ENCODE data around the gene STK11IP. TPM values are rescaled to one million over a fixed set of nuclear protein-coding genes. Genes with fewer than 3 reads are reported as not detected.

Gene STK11IP
- total RNA-seq, 4 donors from 2014 or later, result 12.3 to 21.3 (median 14.4) TPM

DNA sequence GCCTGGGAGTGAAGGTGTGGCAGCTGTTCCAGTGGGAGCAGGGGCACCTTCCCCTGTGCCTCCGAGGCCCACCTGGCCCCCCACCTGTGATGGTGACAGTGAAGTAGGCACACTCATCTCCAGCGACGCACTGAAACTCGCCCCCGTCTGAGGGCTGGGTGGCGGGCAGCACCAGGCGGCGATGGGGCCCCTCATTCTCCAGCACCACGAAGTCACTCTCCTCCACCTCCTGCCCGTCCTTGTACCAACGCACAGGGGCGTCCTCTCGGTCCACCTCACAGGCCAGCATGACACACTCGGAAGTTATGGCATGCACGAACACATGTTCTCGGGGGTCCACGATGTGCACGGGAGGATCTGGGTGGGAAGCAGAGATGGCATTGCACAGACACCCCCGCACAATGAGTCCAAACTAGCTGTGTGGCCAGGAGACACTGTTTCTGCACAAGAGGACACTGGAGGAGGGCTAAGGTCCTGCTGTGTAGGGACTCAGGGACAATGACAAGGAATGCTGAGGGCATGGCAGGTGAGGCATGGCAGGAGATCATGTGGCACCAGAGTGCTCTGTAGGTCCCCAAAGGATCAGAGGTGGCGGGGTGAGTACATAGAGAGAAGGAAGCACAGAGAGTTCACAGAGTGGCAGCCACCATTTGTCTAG, 34.3 kb upstream of the STK11IP start:
- TF ChIP-seq, protein P1, sequence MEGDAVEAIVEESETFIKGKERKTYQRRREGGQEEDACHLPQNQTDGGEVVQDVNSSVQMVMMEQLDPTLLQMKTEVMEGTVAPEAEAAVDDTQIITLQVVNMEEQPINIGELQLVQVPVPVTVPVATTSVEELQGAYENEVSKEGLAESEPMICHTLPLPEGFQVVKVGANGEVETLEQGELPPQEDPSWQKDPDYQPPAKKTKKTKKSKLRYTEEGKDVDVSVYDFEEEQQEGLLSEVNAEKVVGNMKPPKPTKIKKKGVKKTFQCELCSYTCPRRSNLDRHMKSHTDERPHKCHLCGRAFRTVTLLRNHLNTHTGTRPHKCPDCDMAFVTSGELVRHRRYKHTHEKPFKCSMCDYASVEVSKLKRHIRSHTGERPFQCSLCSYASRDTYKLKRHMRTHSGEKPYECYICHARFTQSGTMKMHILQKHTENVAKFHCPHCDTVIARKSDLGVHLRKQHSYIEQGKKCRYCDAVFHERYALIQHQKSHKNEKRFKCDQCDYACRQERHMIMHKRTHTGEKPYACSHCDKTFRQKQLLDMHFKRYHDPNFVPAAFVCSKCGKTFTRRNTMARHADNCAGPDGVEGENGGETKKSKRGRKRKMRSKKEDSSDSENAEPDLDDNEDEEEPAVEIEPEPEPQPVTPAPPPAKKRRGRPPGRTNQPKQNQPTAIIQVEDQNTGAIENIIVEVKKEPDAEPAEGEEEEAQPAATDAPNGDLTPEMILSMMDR (IDR thresholded peaks at IDR 0.05), result no peak
- TF ChIP-seq POLR2A (IDR thresholded peaks at IDR 0.05), result no peak
- intact Hi-C loops (cut with DNase I), result no loop called here
- H3K36me3 ChIP-seq, result peaks cover 0 to 44% (median 0%) of the 10 kb centered on the region in 3 donors
- no peak overlapping the region for H3K27ac ChIP-seq
- peaks cover 0 to 7% (median 0%) of the 10 kb centered on the region in 3 donors for H3K4me1 ChIP-seq
- 89 to 95% methylated on average over 8 of the region's 20 CpGs for WGBS, 2 donors
- no peak for DNase-seq
- no peaks in the 10 kb centered on the region for H3K27me3 ChIP-seq
- no peaks in the 10 kb centered on the region for H3K9me3 ChIP-seq
- H3K4me3 ChIP-seq, result no peak overlapping the region

DNA sequence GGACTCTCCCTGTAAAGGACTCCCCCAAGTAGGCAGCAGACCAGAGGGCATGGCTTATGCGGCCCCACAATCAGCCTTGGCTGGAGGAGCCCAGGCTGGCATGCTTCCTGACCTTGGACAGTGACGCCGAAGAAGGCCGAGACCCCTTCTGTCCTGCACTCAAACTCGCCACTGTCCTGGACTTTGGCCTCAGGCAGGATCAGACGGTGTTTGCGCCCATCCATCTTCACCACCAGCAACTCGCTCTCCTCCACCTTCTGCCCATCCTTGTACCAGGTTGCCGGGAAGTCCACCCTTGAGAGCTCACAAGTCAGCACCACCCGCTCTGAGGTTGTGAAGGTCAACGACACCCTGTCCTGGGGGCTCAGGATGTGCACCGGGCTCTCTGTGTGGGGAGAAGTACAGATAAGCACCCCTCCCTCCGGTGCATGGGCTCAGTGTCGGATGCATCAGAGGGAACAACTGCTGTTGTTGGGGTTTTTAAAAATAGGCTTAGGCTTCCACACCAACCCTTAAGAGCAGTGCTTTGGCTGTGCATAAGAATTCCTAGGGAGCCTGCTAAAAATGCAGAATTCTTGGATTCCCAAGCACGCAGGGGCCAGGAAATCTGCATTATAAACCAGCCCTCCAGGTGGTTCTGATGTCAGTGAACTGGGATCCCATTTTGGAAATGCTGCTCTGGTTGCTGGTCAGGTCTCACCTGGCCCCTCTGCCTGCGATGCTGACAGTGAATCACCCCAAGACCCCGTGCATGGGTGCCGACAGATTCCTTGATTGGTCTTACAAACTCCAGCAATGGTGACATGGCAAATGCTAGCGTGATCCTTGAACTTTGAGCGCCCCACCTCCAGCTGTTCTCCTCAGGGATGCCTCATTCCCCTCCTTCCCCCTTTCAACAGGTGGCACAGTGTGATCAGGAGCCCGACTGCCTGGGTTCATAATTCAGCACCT, 32.3 kb upstream of the STK11IP start:
- intact Hi-C loops (cut with DNase I), result no loop called here
- Histone ChIP-seq H3K27me3 (peaks cover 0 to 7% (median 0%) of the 10 kb centered on the region in 4 donors), H3K36me3 (peaks cover 0 to 44% (median 0%) of the 10 kb centered on the region in 3 donors), H3K4me1 (peaks cover 4 to 12% (median 6%) of the 10 kb centered on the region in 3 donors), H3K27ac (no peak overlapping the region), H3K9me3 (no peaks in the 10 kb centered on the region), H3K4me3 (no peak overlapping the region)
- no peak for DNase-seq
- WGBS, 2 donors, result 84 to 88% methylated on average over 7 to 16 of the region's 21 CpGs
- TF ChIP-seq POLR2A (IDR thresholded peaks at IDR 0.05), result no peak
- TF ChIP-seq, protein P1 (IDR thresholded peaks at IDR 0.05), result no peak

DNA sequence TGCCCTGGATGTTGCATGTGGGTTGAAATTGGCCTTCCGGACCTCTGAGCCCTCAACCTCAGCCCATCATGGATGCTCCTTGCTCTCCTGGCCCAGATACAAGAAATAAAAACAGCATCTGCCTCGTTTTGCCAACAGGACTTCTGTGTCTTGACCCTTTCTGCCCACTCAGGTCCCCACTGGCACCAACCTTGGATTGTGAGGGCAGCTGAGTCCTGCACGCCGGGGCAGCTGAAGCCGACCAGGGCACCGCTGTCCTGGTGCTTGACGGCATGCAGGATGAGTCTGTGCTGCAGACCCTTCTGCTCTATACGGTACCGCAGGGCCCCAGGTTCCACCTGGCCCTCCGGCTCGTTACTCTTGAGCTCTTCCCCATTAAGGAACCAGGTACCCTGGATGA, 31.0 kb upstream of the STK11IP start:
- no peak for DNase-seq
- H3K4me1 ChIP-seq, result peaks cover 7 to 23% (median 9%) of the 10 kb centered on the region in 3 donors
- peaks cover 0 to 44% (median 0%) of the 10 kb centered on the region in 3 donors for H3K36me3 ChIP-seq
- no peak for TF ChIP-seq POLR2A (IDR thresholded peaks at IDR 0.05)
- TF ChIP-seq, protein P1 (IDR thresholded peaks at IDR 0.05), result no peak
- WGBS, 2 donors, result 83% methylated on average over 8 of the region's 11 CpGs; no CpG with 5 or more reads in 1 of the 2 donors
- intact Hi-C loops (cut with DNase I), result no loop called here
- no peaks in the 10 kb centered on the region for H3K9me3 ChIP-seq
- H3K4me3 ChIP-seq, result no peak overlapping the region
- no peak overlapping the region for H3K27ac ChIP-seq
- peaks cover 0 to 16% (median 0%) of the 10 kb centered on the region in 4 donors for H3K27me3 ChIP-seq

DNA sequence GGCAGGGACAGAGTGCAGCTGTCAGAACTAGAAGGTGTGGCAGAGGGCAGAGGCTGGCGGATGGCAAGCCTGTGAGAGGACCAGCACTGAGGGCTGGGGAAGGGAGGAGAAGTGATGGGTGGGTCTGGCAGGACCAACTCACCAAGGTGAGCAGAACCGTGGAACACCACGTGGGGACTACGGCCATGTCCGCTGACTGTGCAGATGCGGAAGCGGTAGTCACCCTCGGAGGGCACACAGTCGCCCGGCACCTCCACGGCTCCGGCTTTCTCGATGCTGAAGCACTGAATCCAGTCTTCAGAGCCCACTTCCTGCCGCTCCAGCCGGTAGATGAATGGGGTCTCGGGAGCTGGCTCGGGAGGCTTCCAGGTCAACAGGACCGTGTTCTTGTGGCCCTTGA, 30.5 kb upstream of the STK11IP start:
- H3K36me3 ChIP-seq, result peaks cover 0 to 39% (median 0%) of the 10 kb centered on the region in 3 donors
- H3K4me3 ChIP-seq, result no peak overlapping the region
- intact Hi-C loops (cut with DNase I), result no loop called here
- no peak for DNase-seq
- TF ChIP-seq, protein P1 (IDR thresholded peaks at IDR 0.05), result no peak
- TF ChIP-seq POLR2A (IDR thresholded peaks at IDR 0.05), result no peak
- 90 to 94% methylated on average over 9 to 14 of the region's 18 CpGs for WGBS, 2 donors
- no peaks in the 10 kb centered on the region for H3K9me3 ChIP-seq
- peaks cover 8 to 27% (median 9%) of the 10 kb centered on the region in 3 donors for H3K4me1 ChIP-seq
- no peak overlapping the region for H3K27ac ChIP-seq
- H3K27me3 ChIP-seq, result peaks cover 0 to 19% (median 0%) of the 10 kb centered on the region in 4 donors

Data from esophagus squamous epithelium (tissue), 5 donors.